Right hindlimb (tissue), 1 donor: ENCODE data around the gene SMARCAD1.
"Not testable (repeated sequence)": the region's sequence is repeated elsewhere in the genome, so short reads cannot be mapped to it uniquely, and the experiment has no call there.

Experiments
- DNase-seq: peaks from one replicate; pipeline ENCODE4 v3.0.0-alpha.2; 2018

SMARCAD1 gene

DNA sequence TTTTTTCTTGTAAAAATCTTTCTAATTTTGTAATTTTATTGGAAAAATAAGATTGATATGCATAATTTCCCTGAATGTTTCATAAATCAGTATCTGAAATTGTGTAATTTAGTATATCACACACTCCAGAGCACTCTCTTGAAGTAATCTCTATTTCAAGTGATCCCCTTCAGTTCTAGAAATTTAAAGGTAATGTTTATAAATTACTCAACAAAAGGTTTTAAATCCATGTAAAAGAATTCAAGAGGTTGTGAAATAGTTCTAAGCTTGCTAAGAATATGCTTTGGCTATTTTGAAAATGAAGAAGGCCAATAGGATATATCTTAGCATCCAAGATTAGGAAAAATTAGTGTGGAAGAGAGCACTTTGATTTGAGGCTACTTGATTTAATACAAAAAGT lies 28.2 kb downstream of the SMARCAD1 start:
- no peak for DNase-seq

DNA sequence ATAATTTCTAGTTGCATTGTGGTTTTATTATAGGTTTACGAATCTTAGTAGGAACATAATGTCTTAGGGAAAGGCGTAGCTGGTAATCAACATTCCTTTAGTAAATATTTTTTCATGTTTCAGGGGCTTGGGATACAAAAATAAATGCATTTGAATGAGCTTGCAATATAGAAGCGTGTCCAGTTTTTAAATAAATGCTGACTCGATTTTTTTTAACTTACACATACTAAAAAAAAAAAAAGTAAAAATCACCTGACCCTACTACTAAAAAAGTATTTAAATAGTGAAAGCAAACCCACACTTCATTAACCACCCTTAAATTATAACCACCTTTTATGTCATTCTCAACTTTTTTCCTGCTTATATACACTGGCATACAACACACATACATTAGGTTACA lies 29.6 kb downstream of the SMARCAD1 start:
- no peak for DNase-seq

DNA sequence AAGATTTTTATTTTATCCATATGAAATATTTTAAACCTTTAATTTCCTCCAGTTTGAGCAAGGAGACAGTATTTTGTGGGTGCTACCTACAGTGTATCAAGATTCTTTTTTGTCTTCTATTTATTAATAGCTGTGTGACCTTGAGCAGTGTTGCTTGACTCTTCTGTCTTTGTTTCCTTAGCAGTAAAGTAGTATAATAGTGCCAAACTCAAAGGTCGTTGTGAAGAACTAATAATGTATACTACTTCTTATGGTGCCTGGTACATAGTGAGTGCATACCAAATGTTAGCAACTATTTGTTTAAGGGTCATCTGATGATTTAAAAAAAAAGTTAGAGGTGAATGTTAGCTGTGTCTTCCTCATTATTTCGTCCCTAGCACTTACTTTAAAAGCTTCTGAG lies 30.5 kb downstream of the SMARCAD1 start:
- DNase-seq: no peak

DNA sequence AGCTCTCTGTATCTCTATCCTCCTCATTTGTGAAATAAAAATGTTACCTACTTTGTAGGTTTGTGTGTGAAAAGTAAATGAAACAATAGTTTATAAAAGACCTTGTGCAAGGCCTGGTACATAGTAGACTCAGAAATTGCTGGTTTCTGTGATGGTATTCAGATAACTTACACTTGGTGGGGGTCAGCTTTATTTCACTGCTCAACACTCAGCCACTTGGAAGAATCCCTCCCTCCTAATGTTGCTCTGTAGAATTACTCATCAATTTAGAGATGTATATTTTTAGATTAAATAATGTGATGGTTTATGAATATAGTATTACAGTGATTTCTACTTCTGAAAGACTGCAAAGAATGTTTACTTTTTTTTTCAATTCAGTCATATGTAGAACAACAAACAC lies 32.7 kb downstream of the SMARCAD1 start:
- DNase-seq: no peak

DNA sequence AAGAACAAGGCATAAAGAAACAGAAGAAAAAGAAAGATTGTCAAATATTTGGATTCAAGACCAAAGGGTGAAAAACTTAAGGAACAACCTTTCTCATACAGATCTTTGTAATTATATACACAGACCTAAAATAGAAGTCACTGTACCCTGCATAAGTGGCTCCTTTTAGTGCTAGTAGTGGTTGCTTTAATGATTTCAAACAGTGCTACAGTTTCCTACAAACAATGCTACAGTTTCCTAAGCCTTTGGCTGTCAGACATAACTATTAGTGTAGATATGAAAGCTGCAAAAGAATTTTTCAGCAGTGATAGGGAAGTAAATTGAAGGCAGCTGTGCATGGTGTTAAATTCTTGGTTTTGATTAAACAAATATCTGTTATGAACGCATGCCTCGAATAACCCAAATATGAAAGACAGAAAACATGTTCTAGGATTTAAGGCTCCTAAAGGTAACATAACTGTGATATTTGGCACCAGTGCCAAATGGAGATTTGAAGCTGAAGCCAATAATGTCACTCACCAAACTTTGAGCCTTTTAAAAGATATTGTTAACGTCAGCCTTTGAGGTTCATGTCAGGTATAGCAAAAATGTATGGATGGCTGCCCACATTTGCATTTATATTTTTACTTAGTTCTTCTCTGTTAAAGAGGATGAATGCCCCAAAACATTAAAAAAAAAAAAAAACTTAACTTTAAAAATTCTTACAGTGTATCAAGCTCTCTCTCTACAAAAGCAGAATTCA lies 36.6 kb downstream of the SMARCAD1 start:
- no peak for DNase-seq

DNA sequence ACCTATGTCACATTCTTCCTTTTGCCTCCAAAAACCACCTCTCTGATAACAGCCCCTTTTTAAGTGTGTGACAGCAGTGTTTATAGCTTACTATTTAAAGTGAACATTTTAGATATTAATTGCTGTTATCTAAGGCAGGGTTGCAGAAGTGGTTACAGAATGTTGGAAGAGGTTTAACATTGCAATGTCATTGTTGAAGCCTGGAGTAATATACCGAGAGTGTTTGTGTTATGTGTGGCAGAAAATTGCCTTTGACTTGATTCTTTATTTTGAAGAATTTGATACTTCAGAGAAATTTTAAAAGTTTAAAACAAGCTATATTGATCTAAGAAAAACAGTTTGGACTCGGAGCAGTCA lies 37.1 kb downstream of the SMARCAD1 start:
- no peak for DNase-seq

DNA sequence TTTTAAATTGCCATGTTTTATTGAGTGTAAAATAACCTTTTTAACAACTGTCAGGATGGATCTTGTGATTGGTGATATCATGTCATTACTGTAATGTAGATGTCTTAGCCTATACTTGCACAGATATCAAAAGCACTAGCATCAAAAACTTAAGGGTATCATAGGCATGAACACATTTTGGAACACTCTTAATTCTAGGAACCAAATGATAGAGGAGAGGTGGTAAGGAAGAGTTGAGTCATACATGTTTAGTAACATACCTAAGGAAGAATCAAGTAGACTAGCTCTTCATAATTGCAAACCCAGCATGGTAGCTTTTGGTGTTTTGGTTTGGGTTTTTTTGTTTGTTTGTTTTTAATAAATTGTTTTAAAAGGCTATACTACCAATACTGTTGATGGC lies 43.4 kb downstream of the SMARCAD1 start:
- no peak for DNase-seq

DNA sequence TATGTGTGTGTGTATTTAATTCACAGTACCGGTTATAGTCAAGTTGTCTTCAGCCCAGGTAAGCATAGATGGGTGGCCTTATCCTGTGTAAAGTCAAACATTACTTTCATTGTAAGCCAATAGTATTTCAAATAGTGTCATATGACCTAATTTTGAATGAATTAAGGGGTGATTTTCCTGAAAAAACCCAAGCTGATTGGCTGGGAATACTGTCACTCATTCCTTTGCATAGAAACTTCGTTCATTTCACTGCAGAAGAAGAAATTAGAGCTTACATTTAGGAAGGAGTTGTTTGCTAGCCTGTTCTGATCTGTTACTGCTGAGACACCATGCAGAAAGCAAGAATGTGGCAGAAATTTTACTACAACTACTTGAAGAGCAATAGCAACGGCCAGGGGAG lies 45.4 kb downstream of the SMARCAD1 start:
- no peak for DNase-seq

DNA sequence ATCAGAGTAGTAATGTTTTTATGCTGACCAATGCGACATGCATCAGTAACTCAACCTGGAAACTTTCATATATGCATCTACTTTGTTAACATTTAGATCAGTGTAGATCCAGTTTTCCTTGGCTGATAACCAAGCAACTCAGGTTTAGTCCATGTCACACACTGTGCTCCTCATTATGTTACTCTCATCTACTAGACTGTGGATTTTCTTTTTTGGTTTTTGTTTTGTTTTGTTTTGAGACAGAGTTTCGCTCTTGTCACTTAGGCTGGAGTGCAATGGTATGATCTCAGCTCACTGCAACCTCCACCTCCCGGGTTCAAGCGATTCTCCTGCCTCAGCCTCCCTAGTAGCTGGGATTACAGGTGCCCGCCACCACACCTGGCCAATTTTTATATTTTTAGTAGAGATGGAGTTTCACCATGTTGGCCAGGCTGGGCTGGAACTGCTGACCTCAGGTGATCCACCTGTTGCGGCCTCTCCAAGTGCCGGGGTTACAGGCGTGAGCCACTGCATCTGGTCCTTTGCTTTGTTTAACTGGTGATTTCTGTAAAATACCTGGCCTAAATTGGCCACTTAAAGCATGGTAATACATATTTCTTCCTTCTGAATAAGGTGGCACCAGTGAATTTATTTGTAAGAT lies 48.6 kb downstream of the SMARCAD1 start:
- no peak for DNase-seq

DNA sequence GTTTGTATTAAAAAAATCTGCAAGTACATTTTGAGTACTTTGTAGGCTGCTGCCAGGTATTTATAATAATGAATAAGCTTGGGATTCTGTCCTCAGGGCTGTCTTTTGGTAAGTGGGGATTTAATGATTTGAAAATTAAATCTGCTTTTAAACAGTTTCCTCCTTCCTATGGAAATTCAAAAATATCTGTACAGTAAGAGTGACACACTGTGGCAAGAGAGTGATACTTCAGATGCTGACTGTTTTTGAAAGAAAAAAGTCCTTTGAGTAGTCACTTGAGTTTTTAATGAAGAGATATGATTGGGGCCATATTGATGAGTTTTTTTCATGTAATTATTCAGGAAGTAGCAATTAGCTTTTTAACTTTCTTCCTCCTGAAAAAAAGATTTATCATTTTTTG lies 49.2 kb downstream of the SMARCAD1 start:
- DNase-seq: no peak

DNA sequence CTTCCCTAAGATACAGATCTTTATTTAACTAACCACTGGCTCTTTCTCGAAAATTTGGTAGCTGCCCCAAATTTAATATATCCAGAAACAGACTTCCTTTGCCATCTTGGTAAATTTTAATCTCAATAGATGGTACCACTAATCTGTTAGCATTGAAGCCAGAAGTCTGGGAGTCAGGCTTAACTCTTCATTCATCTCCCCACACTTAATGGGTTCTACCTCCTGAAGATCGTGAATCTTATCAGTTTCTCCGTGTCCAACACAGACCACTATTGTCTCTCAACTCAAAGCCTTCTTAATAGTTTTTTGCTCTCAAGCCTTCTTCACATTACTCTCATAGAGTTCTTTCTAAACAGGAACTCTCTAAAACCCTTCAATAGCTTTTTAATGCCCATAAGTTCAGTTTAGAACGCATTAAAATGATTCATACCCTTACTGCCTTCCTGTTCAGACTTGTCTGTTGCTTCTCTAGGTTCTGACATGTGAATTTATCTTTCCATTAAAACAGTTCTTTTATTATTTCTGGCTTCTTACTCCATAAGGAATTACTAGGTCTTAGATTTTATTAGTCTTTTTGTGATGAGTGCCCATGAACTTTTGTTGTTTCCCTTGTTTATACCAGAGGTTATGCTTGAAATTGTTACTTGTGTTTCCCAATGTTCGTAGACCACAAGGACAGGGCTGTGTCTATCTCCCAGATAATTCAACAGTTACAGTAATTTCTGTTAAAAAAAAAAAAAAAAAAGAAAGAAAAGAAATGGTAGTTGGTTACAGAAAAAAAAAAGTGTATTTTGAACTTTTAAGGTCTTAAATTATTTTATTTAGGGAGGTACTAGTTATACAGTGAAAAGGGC lies 54.7 kb downstream of the SMARCAD1 start:
- DNase-seq: no peak

DNA sequence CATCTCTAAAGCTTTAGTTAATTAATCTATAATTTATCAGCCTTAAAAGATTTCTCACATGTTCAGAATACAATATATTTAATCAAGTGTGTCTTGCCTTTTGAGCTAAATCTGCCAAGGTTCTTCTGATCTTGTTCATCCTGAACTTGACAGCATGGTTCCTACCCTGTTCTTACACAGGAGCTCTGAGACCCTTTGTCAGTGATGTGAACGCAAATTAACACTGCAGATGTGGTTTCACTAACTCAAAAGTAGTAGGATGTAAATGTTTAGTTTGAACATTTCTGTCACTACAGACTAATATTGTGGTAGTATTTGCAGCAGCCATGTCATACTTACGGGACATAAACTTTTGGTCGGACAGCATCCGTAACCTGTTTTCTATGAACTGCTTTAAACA lies 59.4 kb downstream of the SMARCAD1 start:
- no peak for DNase-seq

DNA sequence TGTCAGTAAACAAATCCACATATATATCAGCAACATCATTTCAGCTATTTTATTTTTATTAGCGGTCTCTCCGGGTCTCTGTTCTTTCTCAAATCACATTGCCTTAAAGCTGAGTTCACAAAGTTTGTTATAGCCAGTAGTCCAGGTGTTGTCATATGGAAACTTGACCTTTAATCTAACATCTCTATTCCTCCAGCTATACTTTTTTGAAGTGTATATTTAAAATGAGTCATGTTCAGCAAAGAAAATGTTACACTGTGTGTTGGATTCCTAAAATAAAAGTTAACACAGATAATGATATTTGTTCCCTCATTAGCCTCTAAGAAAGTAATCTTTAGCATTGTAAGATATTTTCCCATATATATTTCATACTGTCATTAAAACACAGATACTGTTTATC lies 63.6 kb downstream of the SMARCAD1 start:
- DNase-seq: no peak

DNA sequence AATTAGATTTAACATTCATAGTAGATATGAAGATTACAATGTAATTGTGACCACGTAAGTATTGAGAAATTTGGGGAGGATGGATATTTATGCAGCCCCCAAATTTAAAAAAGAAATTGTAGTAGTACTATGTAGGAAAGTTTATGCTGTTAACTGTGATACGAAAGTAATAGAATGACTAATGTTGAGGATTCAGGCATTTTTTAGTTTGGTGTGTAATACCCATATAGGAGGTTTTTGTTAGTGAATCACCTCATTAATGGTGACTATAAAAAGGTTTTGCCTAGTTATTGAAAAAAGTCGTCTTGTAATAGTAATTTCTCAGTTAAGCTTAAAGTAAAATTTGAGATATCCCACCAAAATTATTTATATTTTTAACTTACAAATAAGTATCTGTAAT lies 67.2 kb downstream of the SMARCAD1 start:
- DNase-seq: no peak

DNA sequence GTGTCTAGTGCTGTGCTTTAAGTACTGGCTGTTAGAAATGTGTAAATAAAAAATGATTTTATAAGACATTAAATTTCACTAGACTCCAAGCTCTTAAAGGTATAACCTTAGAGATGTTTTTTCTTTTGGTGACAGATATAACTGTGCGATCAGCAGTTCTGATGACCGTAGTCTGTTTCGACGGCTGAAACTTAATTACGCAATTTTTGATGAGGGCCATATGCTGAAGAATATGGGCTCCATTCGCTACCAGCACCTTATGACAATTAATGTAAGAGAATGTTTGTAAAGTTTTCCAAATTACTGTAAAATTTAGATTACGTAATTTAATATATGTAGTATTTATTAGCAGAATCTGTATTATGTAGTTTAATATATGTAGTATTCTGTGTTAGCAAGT lies 68.5 kb downstream of the SMARCAD1 start:
- DNase-seq: no peak

DNA sequence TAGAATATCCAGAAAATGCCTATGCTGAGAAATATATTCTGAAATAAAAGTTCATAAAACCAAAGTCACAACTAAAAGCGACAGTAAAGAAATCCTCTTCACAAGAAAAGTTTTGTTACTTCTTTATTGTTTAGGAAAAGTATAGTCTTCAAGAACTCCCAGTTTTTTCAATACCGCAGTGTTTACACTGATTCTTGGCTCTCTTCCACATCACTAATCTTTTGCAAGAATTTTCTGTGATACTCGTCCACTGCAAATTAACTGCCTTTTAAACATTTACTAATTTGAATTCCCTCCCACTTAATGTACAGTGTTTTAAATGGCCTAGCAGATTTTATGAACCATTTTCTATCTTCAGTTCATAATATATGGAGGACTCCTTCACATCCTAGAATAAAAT lies 69.9 kb downstream of the SMARCAD1 start:
- no peak for DNase-seq

DNA sequence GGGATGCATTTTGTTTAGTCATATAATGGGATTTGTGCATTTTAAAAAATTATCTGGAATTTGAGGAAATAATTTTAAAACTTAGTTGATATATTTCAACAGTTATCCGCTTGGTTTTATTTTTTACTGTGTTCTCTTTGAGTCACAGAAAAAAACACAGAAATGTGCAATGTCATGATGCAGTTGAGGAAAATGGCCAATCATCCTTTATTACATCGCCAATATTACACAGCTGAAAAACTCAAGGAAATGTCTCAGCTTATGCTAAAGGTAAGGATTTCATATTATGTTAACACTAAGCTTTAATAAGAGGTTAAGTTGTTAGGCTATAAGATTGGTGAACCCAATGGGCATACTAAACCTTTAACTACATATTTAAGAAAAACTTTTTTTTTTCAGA lies 71.1 kb downstream of the SMARCAD1 start:
- DNase-seq: no peak

DNA sequence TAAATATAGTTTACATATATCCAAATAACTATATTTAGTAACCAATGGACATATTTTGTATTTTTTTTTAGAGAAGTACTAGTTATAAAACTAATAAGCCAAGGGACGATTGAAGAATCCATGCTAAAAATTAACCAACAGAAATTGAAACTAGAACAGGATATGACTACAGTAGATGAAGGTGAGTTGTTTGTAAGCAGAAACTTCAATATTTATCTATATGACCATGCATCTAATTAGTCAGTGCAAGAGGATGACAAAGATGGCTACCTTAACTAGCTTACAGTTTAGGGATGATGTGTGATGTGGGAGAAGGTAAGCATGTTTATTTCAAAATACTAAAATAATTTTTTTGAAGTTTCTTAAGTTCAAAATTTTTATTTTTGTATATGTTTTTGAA lies 77.2 kb downstream of the SMARCAD1 start:
- no peak for DNase-seq

DNA sequence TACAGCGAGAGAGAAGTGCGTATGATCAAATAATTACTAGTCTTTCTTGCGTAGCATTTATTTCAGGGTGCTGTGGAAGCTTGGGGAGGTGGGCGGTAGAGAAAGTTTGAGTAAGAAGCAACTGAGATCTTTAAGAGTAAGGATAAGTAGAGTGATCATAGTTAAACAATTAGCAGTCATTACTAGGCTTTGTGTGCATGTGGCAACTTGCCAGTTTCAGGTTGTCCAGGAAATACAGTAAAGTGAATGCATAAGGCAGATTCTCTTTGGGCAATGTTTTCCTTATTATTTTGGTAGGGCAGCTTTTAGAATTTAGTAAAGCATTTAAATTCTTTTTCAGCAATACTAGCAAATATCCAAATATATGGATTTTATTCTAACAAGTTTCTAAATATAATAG lies 78.0 kb downstream of the SMARCAD1 start:
- no peak for DNase-seq

DNA sequence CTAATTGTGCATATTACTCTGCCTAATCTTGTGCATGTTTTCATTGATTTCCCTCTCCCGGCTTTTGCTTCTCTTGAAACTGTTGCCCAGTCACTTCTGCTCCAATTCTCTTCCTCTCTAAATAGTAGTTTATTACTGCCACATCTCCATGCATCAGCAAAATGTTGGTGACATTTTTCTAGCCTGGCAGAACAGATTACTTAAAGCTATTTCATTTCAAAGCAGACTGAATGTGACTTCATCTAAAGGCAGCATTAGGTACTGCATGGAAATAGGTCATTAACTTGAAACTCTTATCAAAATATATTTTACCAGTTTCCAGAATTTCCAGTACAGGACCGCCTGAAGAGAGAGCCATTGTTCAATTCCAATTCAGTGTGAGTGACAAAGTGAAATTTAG lies 82.6 kb downstream of the SMARCAD1 start:
- DNase-seq: no peak

DNA sequence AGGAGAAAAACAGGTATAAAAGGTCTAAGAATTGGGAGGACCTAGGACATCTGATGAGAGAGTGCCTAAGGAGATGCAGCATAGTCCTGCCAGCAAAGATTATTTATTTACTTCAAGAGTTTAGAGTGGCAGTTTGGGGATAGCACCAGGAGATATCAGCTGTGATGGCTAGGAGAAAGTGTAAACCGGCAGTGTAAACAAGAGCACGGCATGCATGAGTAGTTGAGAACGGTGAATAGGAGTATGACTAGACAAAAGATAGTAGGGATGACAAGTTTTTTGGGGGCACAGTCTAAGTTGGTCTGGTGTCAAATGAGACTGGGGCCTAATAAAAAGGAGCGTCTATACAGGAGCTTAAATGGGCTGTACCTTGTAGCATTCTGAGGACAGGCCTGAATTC lies 86.3 kb downstream of the SMARCAD1 start:
- DNase-seq: not testable (repeated sequence)

DNA sequence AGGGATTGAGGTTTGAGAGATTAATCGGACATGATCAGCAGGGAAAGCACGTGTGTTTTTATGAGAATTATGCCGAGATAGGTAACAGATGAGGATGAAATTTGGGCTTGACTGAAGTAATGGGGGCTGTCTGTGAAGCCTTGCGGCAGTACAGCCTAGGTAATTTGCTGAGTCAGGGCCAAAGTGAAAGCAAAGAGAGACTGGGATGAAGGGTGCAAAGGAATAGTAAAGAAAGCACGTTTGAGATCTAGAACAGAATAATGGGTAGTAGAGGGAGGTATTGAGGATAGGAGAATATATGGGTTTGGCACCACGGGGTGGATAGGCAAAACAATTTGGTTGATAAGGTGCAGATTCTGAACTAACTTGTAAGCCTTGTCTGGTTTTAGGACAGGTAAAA lies 87.8 kb downstream of the SMARCAD1 start:
- DNase-seq: not testable (repeated sequence)

DNA sequence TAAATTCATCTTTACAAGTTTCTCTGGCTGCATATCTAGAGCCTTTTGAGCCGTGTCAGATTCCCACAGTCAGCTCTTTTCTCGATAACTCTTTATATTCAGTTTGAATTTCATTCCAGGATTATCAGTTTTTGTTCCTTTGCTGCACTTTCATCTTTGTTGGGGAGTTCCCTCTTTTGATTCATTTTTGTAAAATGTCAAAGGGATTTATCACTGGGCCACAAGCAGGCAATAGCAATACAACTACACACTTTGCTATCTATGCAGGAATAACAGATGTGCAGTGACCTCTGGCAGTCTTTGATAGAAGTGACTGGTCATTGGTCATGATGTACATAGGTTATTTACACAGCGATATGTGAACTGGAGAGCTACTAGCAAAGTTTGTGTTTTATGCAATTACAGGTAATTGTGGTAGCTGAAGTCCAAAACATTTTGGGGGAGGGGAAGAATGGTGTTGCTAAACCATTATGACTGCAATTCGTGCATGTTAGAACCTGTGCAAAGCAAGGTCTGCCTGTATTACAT lies 91.1 kb downstream of the SMARCAD1 start:
- no peak for DNase-seq

DNA sequence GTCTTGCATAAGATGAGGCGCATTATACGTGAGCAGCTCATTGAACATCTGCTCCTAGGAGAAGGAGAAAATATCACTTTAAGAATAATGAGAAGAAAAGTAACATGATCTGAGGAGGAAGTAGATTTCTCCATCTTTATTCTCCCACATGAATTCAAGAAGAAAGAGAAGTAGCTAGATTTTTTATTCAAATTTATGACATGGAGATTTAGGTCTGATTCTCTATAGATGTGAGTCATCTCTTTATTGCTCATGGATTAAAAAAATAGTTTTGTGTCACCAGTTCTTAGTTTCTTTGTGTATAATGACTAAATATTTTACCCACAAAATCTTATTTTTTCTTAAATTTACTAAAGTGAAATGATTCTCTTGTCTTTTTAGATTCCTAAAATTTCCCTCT lies 94.5 kb downstream of the SMARCAD1 start:
- DNase-seq: no peak
